ENCODE data around the gene ITGA5.
A peak's percentile ranks its signal among the peaks of the same experiment; 100 is the strongest.

The ITGA5 gene

DNA sequence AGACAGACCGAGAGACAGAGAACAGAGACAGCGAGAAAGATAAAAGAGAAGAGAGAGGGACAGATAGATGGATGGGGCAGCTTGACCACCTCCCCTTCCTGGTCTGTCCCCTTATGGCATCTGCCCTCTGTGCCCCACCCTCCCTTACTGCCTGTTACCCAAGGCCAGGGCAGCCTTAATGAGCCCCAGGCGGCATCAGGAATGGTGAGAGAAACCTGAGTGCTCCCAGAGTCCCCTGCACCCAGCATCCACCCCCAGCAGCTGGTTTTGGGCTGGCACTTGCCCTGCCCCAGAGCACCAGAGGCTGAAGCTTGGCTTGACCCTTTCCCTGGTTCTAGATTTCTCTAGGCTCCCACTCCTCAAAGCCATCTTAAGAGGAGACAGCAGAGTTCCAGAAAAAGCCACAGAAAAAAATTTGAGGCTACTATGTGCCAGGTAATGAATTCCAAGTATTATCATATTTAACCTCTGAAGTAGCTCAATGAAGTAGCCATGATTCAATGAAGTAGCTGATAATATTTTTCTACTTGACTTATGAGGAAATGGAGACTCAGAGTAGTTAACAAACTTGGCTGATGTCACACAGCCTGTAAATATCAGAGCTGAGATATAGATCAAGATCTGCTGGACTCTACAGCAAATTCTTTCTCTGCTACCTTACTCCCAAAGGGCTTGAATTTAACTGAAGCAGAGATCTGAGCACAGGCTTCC lies 32.5 kb downstream of the ITGA5 start:
- DNase-seq, result no peak

DNA sequence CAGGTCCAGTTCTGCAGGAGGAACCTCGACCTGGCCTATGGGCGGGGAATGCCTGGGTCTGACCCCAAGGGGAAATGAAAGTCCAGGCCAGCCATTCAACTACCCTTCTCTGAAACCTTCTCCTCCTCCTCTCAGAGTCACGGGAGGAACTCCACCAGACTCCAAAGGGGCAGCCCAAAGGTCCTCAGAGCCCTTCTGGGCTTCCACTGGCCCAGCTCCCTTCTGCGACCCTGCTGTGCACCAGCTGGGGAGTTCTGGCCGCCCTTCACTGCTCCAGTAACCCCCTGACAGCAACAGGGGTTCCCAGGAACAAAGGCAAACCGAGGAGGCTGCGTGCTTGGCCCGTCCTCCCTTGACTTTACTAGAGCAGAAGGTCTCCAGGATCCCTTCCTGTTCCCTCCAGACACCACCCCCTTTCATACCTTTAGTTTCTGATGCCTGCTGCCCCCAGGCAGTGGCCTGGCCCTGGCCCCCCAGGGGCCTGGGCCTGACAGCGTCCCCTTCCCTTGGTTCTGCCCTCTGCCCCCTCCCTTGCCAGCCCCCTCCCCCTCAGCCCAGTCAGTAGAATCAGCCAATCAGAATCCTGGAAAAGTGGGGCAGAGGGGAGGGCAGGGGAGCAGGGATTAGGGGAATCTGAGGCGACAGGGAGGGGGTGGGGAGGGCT lies 33.7 kb downstream of the ITGA5 start:
- DNase-seq, result no peak

DNA sequence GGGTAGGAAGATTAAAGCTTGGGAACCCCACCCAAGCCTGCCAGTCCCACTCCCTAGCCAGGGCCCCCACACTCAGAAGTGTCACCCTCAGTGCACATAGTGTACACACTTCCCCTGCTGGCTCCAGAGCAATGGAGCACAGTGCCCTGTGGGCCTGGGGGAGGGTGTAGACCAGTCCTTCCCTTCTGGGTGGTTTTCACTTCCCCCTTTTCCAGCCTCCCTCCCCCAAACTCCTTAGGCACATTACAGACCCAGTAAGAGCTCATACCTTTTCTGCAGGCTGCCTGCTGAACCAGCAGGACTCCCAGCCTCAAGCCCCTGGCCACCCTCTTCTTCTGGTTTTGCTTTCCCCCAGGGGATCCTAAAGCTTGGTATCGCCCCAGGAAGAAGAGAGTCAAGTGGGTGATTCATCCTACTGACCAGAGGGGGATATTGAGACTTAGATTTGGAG lies 34.5 kb downstream of the ITGA5 start, which contains the start of gene ZNF385A:
Gene ZNF385A (minus strand): TSS at position 143 of the 451 bp plus-strand sequence. CDS start 219 bp downstream, outside the sequence.
- no peak for DNase-seq

DNA sequence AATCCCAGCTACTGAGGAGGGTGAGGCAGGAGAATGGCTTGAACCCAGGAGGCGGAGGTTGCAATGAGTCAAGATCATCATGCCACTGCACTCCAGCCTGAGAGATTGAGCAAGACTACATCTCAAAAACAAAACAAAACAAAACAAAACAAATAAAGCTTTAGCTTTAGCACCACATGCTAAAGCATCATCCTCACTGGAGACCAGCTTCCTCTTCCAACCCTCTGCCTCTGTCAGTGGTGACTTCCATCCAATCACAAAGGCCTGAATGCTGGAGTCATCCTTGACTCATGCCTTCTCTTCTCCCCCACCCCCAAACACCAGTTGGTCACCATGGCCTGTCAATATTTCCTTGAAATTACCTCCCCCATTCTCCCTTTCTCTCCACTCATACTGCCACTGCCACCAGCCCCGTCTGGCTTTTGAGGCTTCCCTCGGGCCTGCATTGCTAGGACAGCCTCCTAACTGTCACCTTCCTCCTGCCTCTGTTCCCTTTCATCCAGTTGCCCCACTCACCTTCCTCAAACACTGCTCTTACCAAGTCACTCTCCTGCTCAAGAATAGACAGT lies 35.9 kb downstream of the ITGA5 start:
- DNase-seq, result peak; percentile 92

DNA sequence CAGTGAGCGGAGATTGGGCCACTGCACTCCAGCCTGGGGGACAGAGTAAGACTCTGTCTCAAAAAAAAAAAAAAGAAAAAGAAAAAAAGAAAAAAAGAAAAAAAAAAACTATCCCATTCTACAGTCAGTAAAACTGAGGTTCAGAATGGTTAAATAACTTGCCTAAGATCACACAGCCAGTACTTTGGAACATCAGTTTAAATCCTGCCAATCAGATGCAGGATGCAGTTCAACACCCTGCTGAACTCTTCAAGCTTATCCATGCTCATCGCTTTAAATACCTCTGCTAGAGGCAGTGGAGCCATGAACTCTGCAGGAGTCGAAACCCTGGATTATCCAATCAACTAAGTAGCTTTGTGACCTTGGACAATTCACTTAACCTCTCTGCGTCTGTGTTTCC lies 37.9 kb downstream of the ITGA5 start:
- no peak for DNase-seq

DNA sequence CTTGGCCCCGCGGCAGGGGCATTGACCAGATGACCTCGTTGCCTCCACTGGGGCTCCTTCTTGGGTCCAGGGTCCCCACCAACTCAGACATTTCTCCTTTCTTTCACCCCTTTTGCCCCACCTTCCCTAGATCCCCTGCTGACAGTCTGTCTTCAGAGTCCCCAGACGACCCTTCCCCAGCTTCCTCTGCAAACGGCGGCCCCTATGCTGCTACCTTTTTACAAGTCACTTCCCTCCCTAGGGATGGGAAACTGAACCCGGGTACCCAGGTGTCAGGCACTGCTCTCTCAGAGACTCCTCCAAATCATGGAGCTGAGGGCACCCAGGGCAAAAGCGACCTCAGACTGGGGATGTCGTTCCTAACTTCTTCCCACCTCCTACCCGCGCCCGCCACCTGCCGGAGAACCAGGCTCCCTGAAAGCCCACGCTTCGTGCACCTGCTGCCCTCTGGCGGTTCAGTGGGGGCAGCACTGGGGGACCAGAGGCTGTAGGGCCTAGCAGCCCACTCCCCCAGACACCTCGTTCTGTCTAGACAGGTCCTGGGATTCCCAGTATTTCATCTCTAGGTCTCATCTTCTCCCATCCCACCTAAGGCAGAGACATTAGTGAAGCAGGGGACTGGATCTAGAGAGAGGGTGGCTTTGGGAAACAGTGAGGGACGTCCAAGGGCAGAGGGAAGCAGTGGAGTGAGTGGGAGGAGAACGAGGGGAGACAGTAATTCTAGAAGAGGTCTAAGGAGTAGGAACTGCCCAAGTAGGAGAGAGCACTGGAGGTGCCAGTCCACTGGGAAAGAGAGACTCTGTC lies 39.5 kb downstream of the ITGA5 start:
- DNase-seq, result peak; percentile 82

DNA sequence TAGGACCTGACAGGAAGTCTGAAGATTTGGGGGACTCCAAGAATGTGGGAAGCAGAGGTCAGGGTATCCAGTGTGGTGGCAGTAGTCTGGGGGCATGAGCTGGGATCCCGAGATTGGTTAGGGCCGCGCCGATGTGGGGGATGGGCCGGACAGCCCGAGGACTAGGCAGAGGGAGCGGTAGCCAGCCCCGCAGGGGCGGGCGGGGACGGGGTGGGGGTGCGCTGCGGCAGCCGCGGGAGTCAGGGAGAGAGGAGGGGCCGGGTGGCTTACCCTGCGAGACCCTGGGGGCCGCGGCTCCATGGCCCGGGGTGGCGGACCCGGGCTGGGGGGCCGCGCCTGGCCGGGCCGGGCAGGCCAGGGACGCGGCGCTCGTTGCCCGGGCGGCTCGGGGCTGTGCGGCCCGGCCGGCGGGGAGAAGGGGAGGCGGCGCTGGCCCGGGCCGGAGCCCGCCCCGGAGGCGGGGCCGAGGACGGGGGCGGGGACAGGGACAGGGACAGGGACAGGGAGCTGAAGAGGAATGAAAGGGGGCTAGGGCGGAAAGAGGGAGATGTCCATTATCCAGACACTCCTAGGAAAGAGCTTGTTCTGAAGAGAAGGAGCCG lies 40.2 kb downstream of the ITGA5 start:
- DNase-seq, result no peak

DNA sequence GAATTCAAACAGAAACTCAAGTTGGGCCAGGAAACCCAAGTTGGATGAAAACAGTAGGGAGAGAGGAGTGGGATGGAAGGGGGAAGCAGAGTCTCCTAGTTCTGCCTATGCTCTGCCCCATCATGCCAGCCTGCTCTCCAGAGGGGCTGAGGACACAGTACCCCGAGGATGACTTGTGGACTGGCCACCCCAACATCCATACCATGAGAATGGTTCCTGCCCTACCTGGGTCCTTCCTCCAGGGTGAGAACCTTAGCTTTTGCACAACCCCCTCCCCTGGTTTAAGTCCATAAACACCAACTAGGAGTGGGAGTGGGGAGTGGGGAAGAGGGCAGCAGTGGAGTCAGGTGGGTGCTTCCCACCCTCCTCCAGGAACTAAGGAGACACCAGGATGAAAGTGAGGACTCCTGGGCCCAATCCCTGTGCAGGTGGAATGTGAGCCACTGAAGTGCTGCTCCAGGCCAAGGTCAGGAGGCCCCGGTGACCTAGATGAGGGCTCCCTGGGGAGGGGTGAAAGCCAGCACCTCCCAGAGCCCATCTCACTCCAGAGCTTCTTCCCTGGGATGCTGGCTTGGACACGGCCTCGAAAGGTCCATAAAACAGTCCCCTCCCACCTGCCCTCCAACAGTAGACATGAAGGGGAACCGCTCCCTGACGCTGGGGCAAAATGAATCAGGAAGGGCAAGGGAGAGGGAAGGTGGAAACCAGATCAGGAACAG lies 41.1 kb downstream of the ITGA5 start:
- DNase-seq, result no peak

DNA sequence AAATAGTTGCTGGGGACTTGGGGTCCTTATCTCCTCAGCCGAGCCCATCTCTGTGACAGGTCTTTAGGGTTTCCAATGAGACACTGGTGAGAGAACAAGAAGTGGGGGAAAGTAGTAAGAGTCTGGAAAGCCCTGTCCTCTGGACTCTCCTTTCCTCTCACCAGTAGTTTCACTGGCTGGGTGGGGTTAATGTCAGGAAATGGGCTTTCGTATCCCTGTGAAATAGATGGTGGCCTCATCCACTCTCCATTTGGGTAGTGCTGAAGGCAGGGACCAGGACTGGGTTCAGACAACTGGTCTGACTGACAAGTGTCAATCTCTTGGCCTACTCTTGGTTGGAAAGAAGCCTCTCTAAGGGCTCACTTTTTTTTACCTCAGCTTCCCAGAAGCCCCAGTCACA lies 42.1 kb downstream of the ITGA5 start:
- DNase-seq, result no peak

DNA sequence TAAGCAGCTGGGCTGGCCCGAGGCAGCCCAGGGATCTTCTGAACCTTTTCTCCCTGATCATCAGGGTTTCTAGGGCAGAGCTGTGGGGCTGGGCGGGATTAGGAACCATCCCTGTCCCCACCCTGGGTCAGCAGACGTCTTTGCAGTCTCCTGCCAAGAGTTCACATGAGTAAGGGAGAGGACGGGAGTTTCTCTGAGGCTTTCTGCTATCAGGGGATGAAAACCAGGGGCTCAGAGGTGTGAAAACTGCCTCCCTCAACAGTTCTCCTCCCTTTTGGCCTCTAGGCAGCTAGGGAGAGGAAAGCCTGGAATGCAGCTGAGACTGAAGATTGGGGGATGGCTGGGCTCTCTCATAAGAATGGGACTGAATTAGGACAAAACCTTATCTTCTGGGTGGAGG lies 42.5 kb downstream of the ITGA5 start:
- DNase-seq, result no peak

DNA sequence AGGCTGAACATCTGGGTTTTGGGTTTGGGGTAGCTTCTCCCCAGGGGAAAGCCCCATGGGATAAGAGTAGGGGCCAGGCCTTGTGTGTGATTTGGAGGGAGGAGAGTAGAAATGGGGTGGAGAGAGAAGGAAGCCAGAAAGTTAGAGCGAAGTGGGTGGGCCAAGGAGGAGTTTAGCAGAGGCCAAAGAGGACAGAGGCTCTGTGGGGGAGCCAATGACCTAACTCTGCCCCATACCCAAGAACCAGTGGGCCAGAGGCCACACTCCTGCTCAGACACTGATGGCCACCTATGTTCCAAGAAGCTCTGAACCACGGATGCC lies 43.8 kb downstream of the ITGA5 start:
- DNase-seq, result no peak

DNA sequence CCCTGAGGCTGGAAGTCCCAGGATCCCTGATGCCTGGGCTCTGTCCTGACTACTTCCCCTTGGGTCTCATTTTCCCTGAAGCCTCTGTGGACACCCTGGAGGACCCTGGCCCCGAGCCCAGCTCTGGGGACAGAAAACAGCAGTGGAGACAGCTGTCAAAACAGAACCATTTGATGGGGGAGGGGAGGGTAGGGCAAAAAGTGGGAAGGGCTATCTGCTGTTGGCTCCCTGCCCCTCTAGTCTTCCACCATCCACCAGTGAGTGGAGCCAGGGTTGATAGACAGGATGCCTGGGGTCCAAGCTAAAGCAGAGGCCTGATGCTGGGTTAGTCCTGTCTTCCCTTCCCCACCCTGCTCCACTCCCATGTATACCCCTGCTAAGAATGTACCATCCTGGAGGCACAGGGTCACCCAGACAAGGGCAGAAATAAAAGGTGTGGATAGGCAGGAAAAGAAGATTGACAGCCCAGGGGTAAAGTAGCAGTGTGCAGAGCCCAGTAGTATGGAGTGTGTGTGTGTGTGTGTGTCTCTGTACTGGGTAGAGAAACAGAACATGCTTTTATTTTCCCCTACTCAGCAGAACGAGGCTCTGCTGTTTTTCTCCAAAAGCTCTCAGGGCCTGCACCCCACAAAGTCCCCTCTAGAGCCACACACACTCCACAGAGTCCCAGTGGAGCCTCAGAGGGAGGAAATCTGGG lies 44.4 kb downstream of the ITGA5 start:
- no peak for DNase-seq

DNA sequence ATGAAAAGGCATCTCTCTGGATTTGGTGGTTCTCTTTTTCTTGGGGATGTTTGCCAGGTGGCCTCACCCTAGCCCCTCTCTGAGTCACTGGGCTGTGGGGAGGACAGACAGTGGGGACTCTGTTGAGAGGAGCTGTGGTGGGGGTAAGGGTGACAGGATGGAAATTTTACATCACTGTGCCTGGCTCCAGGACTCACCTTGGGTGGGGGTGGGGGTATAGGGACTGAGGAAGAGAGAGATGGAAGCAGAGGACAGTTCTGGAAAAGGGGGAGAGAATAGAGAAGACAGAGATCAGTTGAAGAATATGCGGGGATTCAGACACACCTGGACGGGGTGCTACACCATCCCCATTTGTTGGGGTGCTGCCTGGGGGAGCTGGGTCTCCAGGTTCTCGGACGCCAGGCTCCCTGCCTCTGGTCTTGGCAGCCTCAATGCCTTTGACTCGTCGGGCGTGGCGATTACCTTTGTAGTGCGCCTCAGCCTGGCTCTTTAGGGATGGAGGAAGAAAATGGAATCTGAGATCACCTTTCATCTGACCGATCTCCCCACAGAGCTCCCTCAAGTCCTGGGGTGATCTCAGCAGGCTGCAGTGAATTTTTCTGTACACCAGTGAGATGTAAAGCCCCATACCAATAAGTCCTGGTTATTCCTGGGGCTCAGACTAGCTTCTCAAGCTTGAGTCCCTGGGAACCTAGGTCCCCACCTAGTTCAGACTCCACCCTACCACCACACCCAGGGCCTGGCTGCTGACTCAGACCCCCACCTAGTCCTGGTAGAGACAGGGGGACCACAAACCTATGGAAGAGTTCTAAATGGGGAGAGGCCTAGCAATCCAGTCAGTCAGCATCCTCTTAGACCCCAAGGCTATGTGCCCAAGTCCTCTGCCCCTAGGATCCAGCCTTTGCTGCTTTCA lies 45.2 kb downstream of the ITGA5 start:
- no peak for DNase-seq

DNA sequence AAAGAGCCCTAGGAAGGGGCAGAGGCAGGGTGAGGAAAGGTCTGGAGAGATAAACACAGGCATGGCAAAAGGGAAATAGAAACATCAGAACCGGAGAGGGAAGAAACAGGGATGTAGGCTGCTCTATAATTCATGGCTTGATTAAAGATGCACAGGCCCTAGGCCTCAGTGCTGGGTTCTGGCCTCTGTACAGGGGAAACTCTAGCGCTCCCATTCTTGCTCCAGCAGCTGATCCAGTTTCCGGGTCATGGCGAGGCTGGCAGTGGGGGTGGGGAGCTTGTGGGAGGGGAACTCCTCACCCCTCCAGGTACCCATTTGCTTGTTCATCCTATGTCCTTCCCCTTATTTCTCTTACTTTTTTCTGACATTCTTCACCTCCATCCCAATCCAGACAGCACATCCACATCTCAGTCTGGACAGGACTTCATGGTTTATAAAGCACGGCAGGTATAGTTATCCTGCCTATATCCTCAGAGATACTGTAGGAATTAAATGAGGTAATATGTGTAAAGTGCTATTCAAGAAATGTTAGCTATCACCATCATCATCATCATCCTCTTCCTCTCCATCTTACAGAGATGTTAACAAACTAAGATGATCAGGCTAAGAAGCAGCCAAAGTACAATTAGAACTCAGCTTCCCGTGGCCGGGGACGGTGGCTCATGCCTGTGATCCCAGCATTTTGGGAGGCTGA lies 46.8 kb downstream of the ITGA5 start:
- no peak for DNase-seq

DNA sequence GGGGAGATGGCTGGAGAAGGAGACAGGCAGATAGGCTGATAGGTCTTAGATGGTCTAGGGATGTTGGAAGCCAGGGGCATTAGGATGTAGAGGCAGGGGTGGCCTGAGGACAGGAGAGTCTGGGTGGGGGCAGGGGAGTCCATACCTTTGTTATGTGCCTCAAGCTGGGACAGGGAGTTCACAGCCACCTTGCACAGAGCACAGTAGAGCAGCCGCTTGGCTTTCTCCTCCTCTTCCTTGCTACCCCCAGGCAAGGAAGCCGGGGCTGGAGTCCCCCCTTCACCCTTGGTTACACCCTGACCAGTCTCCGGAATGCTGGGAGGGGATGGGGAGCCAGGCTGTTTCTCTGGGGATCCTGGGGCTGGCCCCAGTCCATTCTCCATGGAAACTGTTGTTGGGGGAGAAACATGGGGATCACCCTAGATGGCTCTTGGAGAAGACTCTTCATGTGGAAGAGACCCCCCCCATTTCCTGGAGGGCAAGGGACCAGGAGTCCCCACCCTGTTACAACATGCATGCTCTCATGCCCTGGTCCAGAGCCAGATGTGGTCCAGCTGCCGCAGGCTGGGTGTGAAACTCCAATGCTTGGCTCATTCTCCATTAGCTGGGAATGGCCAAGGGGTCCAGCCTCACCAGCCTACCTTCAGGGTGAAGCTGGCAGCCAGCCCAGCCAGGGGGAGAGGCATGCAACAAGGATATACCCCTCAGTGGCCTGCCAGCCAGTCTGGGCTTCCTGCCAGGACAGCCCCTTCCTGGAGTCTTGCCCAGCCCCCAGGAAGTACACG lies 47.5 kb downstream of the ITGA5 start:
- no peak for DNase-seq

DNA sequence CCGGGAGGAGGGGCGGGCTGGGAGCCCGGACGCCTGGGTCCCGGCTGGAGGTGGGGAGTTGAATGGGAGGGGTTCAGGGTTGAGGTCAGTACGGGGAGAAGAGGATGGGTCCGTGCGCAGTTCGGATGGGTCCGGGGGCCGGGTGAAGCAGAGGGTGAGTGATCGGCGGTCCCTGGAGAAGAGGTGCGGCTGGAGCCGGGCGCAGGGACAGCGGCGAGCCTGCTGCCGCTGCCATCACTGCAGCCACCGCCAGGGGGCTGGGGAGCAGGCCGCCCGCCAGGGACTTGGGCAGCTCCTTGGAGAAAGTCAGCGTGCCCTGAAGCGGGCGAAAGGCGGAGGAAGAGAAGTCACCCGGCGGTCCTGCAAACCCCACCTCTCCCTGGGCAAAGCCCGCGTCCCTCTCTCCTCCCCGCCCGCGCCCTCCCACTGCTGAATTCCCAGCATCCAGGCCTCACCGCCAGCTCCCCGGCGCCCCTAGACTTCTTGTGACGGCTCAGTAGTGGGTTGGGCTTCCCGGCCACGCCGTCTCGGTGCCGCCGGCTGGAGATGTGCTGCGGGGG lies 48.8 kb downstream of the ITGA5 start:
- peak; percentile 78 for DNase-seq

DNA sequence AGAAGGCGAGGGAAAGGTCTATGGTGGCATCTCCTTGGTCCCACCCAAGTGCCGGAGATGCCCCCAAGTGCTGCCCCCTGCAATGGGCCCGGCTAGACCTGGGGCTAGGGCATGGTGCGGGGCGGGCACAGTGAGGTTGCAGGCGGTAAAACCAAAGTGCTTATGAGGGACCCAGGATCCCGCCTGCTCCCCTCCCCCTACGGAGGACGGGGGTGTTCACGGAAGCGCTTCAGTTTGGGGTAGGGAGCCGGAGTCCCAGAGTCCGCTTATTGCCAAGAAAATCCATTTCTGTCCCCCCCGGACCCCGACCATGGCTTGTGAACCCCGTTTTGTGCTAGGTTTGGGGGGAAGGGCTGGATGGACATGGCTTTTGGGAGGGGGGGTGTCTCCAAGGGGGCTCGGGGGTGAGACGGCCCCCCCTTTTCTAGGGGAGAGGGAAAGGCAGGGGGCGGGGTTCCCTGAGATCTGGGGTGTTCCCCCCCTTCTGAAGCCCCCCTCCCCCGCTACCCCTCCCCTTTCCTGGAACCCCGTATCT lies 49.4 kb downstream of the ITGA5 start:
- DNase-seq, result no peak

Data from fibroblast of skin of right quadriceps (primary cell).